Measurements from ENCODE around the gene LEPR.

LEPR gene

GRCh38 chr1:65435987-65436386, 15.5 kb downstream of the LEPR start:
- peak; percentile 39 to 79 for DNase-seq (ENCODE audit: low read depth in 2 of 2)
- no peak for TF ChIP-seq CTCF (IDR thresholded peaks at IDR 0.05; ENCODE audit: low read depth, low read length)
- H3K4me3 ChIP-seq (replicated peaks in 1 of 2; ENCODE audit: low read depth in 2 of 2, low read length in 2 of 2) = no peak overlapping the region

GRCh38 chr1:65437616-65438015, 17.1 kb downstream of the LEPR start:
- TF ChIP-seq CTCF (IDR thresholded peaks at IDR 0.05; ENCODE audit: low read depth, low read length) = no peak
- DNase-seq (ENCODE audit: low read depth in 2 of 2) = no peak
- H3K4me3 ChIP-seq (replicated peaks in 1 of 2; ENCODE audit: low read depth in 2 of 2, low read length in 2 of 2) = no peak overlapping the region

DNA sequence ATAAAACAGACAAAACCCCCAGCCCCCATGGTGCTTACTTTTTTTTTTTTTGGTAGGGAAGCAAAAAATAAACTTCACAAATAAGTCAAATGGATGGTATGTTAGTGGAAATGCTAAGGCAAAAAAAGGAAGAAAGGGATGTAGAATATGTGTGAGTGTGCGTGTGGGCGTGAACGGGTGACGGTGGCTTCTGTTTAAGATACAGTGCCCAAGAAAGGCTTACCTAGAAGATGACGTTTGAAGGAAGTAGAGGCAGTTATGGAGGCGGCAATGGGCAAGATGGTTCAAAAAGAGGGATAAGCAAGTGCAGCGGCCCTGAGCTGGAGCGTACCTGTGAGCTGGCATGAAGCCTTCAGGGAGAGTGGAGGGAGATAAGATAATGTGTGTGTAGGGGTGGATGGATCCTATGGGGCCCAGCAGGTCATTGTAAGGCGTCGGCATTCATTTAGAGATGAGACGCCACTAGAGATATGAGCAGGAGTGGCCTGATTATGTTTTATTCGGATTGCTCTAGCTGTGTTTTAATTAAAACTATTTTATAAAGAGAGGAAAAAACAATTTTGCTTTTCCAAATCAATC, 19.9 kb downstream of the LEPR start:
- H3K4me3 ChIP-seq (replicated peaks in 1 of 2; ENCODE audit: low read depth in 2 of 2, low read length in 2 of 2) = no peak overlapping the region
- no peak for DNase-seq (ENCODE audit: low read depth in 2 of 2)
- TF ChIP-seq CTCF (IDR thresholded peaks at IDR 0.05; ENCODE audit: low read depth, low read length) = no peak

DNA sequence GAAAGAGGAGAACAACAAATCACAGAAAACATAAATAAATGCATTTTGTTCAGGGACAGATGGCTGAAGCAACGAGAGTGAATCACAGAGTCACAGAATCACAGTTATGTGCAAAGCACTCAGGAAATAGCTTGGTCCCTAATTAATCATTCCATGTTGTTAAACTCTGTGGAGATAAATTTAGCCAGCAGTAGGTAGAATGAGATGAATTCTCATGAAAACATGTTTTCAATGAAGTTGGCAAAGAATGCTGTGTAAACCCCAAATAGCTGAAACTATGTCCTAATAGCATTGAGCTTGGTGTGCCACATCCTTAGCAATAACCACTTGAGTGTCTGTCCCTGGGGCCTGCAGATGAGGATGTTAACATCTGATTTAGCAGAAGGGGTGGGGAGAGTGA, 20.4 kb downstream of the LEPR start:
- no peak overlapping the region for H3K4me3 ChIP-seq (replicated peaks in 1 of 2; ENCODE audit: low read depth in 2 of 2, low read length in 2 of 2)
- TF ChIP-seq CTCF (IDR thresholded peaks at IDR 0.05; ENCODE audit: low read depth, low read length) = no peak
- peak; percentile 48 to 51 for DNase-seq (ENCODE audit: low read depth in 2 of 2)

DNA sequence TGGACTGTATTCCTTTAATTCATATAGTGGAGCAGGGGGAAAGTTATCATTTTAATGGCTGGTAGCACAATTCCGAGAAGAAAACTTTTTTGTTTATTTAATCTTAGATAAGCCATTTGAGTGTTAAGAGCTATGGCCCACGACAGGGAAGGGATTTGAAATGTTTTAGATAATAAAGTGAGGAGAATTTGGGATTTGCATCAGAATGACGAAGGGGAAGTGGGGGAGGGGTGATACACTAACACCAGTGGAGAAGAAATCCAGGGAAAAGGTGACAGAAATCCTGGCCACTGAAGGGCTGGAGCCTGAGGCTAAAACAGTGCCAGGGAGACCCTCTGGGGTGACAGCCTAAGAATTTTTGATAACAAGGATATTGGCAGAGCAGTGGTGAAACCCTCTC, 21.0 kb downstream of the LEPR start:
- TF ChIP-seq CTCF (IDR thresholded peaks at IDR 0.05; ENCODE audit: low read depth, low read length) = no peak
- no peak overlapping the region for H3K4me3 ChIP-seq (replicated peaks in 1 of 2; ENCODE audit: low read depth in 2 of 2, low read length in 2 of 2)
- DNase-seq (ENCODE audit: low read depth in 2 of 2) = peak in 1 of 2 donors; percentile 75

DNA sequence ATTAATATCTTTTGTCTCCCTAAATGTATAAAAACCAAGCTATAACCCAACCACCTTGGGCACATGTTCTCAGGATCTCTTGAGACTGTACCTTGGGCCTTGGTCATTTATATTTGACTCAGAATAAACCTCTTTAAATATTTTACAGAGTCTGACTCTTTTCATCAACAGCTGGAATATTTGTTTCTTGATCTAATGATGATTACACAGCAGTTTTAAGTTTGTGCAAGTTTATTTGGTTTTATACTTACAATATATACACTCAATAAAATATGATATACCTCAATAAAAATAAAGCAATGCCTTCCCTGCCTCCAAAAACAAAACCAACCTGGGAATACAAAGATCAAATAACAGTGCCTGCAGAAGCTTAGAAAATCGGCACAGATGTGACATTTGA, 22.0 kb downstream of the LEPR start:
- TF ChIP-seq CTCF (IDR thresholded peaks at IDR 0.05; ENCODE audit: low read depth, low read length) = no peak
- no peak overlapping the region for H3K4me3 ChIP-seq (replicated peaks in 1 of 2; ENCODE audit: low read depth in 2 of 2, low read length in 2 of 2)
- DNase-seq (ENCODE audit: low read depth in 2 of 2) = no peak

DNA sequence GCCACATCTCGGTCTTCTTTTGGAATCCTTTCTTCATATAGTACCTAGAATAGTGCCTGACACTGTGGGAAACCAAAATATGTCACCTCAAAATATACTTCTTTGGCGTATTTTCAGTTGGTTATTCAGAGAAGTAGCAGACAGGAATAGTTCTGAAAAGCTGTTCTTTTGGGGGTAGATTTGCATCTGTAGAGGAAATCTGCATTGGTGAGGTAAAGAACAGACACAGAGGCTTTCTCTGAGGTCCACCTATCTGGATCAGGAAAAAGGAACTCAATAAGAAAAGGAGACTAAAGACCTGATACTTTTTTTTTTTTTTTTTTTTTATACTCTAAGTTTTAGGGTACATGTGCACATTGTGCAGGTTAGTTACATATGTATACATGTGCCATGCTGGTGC, 23.2 kb downstream of the LEPR start:
- no peak for DNase-seq (ENCODE audit: low read depth in 2 of 2)
- H3K4me3 ChIP-seq (replicated peaks in 1 of 2; ENCODE audit: low read depth in 2 of 2, low read length in 2 of 2) = no peak overlapping the region
- TF ChIP-seq CTCF (IDR thresholded peaks at IDR 0.05; ENCODE audit: low read depth, low read length) = no peak
